H1 (cell line): Measurements from ENCODE around the gene COQ9.

Experiments
- EGR1 ChIP-seq: IDR thresholded peaks from 2 replicates; pipeline ENCODE4 v1.6.1; 2011; ENCODE audit warnings: low read depth, low read length, borderline replicate concordance
- EP300 ChIP-seq, 2 experiments: IDR thresholded peaks; 1 replicate in 1 of 2; 2 replicates in 1 of 2; pipeline ENCODE4 v1.6.1; 2011 to 2012; ENCODE audit warnings: low read depth in 2 of 2, low read length in 2 of 2, mild to moderate bottlenecking in 2 of 2, borderline replicate concordance in 1 of 2, inconsistent platforms in 1 of 2, moderate library complexity in 1 of 2
- GABPA ChIP-seq: IDR thresholded peaks from 2 replicates; pipeline ENCODE4 v1.6.1; 2011; ENCODE audit warnings: mild to moderate bottlenecking, low read length, moderate library complexity, borderline replicate concordance; ENCODE audit not compliant: insufficient read depth
- HDAC2 ChIP-seq, 2 experiments: fragments of 300-600 bp in 1 of 2; sonication (generic) in 1 of 2; IDR thresholded peaks; 2 replicates each; pipeline ENCODE4 v1.6.1; 2011 to 2012; ENCODE audit warnings: low read depth in 2 of 2, low read length in 2 of 2, mild to moderate bottlenecking in 2 of 2, moderate library complexity in 2 of 2, borderline replicate concordance in 1 of 2, inconsistent platforms in 1 of 2
- POLR2A ChIP-seq, 2 experiments: IDR thresholded peaks; 1 replicate in 1 of 2; 2 replicates in 1 of 2; pipeline ENCODE4 v1.6.1; 2011; ENCODE audit warnings: low read depth in 2 of 2, low read length in 2 of 2, mild to moderate bottlenecking in 2 of 2; ENCODE audit errors: control extremely low read depth in 1 of 2
- POLR2AphosphoS5 ChIP-seq: IDR thresholded peaks from 2 replicates; pipeline ENCODE4 v1.6.1; 2011; ENCODE audit warnings: low read depth, low read length
- RAD21 ChIP-seq, 2 experiments: IDR thresholded peaks in 1 of 2; conservative IDR thresholded peaks in 1 of 2; 2 replicates each; pipeline ENCODE4 v1.6.1; 2011; ENCODE audit warnings: low read depth in 2 of 2, low read length in 2 of 2, improper control_type of control experiment in 1 of 2, inconsistent platforms in 1 of 2, mild to moderate bottlenecking in 1 of 2, moderate library complexity in 1 of 2
- RNF2 ChIP-seq: fragments of 200-900, 300-1000 bp; sonication (generic); IDR thresholded peaks from 2 replicates; pipeline ENCODE4 v1.7.1; 2016; ENCODE audit warnings: borderline replicate concordance, low read depth, mild to moderate bottlenecking, antibody characterized with exemption, low read length; ENCODE audit not compliant: poor library complexity, severe bottlenecking; ENCODE audit errors: missing control alignments
- TAF1 ChIP-seq: IDR thresholded peaks from 2 replicates; pipeline ENCODE4 v1.6.1; 2011; ENCODE audit warnings: mild to moderate bottlenecking, low read depth, low read length
- ZNF274 ChIP-seq: IDR thresholded peaks from 2 replicates; pipeline ENCODE4 v1.7.0; 2012; ENCODE audit warnings: low read length, borderline replicate concordance; ENCODE audit errors: extremely low read depth
- TF ChIP-seq, protein P1 (sequence below), 3 experiments: IDR thresholded peaks; 1 replicate in 2 of 3; 2 replicates in 1 of 3; pipeline versions ENCODE4 v1.5.1 to v1.6.1; 2011; ENCODE audit warnings: low read length in 3 of 3, mild to moderate bottlenecking in 3 of 3, inconsistent platforms in 2 of 3, low read depth in 1 of 3, moderate library complexity in 1 of 3; ENCODE audit not compliant: insufficient read depth in 1 of 3; ENCODE audit errors: control extremely low read depth in 1 of 3
- TF ChIP-seq, protein P2 (sequence below): IDR thresholded peaks from 2 replicates; pipeline ENCODE4 v1.6.1; 2011; ENCODE audit warnings: low read depth, mild to moderate bottlenecking, low read length; ENCODE audit not compliant: insufficient read depth
- TF ChIP-seq, protein P3 (sequence below): IDR thresholded peaks from 2 replicates; pipeline ENCODE4 v1.6.1; 2011; ENCODE audit warnings: low read length, improper control_type of control experiment

DNA sequence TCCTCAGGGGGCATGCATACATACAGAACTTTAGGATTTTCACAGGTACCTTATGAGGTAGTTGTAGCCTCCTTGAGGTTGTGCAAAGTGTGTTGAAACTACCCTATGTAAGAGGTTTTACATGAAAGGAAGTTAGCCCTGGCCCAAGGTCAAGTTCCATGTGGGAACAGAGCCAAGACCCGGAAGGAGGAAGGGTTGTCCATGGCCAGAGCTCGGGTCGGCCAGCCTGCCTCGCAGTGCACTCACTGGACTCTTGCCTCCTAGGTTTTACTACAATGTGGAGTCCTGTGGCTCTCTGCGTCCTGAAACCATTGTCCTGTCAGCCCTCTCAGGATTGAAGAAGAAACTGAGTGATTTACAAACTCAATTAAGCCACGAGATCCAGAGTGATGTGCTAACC lies 23.4 kb downstream of the COQ9 start:
- TF ChIP-seq, protein P1, sequence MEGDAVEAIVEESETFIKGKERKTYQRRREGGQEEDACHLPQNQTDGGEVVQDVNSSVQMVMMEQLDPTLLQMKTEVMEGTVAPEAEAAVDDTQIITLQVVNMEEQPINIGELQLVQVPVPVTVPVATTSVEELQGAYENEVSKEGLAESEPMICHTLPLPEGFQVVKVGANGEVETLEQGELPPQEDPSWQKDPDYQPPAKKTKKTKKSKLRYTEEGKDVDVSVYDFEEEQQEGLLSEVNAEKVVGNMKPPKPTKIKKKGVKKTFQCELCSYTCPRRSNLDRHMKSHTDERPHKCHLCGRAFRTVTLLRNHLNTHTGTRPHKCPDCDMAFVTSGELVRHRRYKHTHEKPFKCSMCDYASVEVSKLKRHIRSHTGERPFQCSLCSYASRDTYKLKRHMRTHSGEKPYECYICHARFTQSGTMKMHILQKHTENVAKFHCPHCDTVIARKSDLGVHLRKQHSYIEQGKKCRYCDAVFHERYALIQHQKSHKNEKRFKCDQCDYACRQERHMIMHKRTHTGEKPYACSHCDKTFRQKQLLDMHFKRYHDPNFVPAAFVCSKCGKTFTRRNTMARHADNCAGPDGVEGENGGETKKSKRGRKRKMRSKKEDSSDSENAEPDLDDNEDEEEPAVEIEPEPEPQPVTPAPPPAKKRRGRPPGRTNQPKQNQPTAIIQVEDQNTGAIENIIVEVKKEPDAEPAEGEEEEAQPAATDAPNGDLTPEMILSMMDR (IDR thresholded peaks at IDR 0.05; ENCODE audit: control extremely low read depth in 1 of 3, insufficient read depth in 1 of 3, low read depth in 1 of 3, low read length in 3 of 3) = no peak
- TF ChIP-seq ZNF274 (no peak), POLR2AphosphoS5 (no peak), EGR1 (no peak), POLR2A (IDR thresholded peaks at IDR 0.05; ENCODE audit: control extremely low read depth in 1 of 2, low read depth in 2 of 2, low read length in 2 of 2) (no peak), HDAC2 (IDR thresholded peaks at IDR 0.05; ENCODE audit: borderline replicate concordance in 1 of 2, low read depth in 2 of 2, low read length in 2 of 2) (no peak), RNF2 (no peak), RAD21 (IDR thresholded peaks at IDR 0.05 in 1 of 2, conservative IDR thresholded peaks at IDR 0.05 in 1 of 2; ENCODE audit: low read depth in 2 of 2, low read length in 2 of 2) (no peak), TAF1 (no peak), GABPA (no peak), EP300 (IDR thresholded peaks at IDR 0.05; ENCODE audit: borderline replicate concordance in 1 of 2, low read depth in 2 of 2, low read length in 2 of 2) (no peak)
- TF ChIP-seq, protein P2, sequence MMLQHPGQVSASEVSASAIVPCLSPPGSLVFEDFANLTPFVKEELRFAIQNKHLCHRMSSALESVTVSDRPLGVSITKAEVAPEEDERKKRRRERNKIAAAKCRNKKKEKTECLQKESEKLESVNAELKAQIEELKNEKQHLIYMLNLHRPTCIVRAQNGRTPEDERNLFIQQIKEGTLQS = no peak
- TF ChIP-seq, protein P3, sequence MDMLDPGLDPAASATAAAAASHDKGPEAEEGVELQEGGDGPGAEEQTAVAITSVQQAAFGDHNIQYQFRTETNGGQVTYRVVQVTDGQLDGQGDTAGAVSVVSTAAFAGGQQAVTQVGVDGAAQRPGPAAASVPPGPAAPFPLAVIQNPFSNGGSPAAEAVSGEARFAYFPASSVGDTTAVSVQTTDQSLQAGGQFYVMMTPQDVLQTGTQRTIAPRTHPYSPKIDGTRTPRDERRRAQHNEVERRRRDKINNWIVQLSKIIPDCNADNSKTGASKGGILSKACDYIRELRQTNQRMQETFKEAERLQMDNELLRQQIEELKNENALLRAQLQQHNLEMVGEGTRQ = no peak
